MM.1S (cell line): Measurements from ENCODE around the gene EDAR.

Experiments used
- DNase-seq: peaks from one replicate; pipeline ENCODE4 v3.0.0-alpha.2; 2015
- H2AFZ ChIP-seq: fragments of 300-600 bp; sonication (generic); 2 replicates; pipeline ENCODE4 v1.6.0; 2016; ENCODE audit warnings: antibody characterized with exemption, low read length
- H3F3A ChIP-seq: fragments of 300-600 bp; sonication (generic); 2 replicates; pipeline ENCODE4 v1.6.1; 2016; ENCODE audit warnings: mild to moderate bottlenecking, antibody characterized with exemption, low read length, moderate library complexity, mixed read lengths; ENCODE audit not compliant: insufficient read depth
- H3K27ac ChIP-seq: fragments of 300-600 bp; sonication (generic); 2 replicates; pipeline ENCODE4 v1.5.1; 2016; ENCODE audit warnings: mild to moderate bottlenecking, low read length
- H3K27me3 ChIP-seq: fragments of 300-600 bp; sonication (generic); replicated peaks from 2 replicates; pipeline ENCODE4 v1.6.0; 2016; ENCODE audit warnings: low read length; ENCODE audit not compliant: insufficient read depth
- H3K36me3 ChIP-seq: fragments of 300-600 bp; sonication (generic); replicated peaks from 2 replicates; pipeline ENCODE4 v1.6.1; 2016; ENCODE audit warnings: mild to moderate bottlenecking, low read length, mixed read lengths; ENCODE audit not compliant: insufficient read depth
- H3K4me1 ChIP-seq: fragments of 300-600 bp; sonication (generic); 2 replicates; pipeline ENCODE4 v1.6.1; 2016; ENCODE audit warnings: low read length, mixed read lengths
- H3K4me2 ChIP-seq: fragments of 300-600 bp; sonication (generic); 2 replicates; pipeline ENCODE4 v1.6.0; 2016; ENCODE audit warnings: low read depth, low read length
- H3K4me3 ChIP-seq: fragments of 300-600 bp; sonication (generic); 2 replicates; pipeline ENCODE4 v1.5.1; 2016; ENCODE audit warnings: low read length, mixed read lengths
- H3K79me2 ChIP-seq: fragments of 300-600 bp; sonication (generic); 2 replicates; pipeline ENCODE4 v1.6.1; 2016; ENCODE audit warnings: mixed run types, low read length, mixed read lengths
- H3K9ac ChIP-seq: fragments of 300-600 bp; sonication (generic); 2 replicates; pipeline ENCODE4 v1.6.1; 2016; ENCODE audit warnings: low read length, mixed read lengths
- H3K9me2 ChIP-seq: fragments of 300-600 bp; sonication (generic); replicated peaks from 2 replicates; pipeline ENCODE4 v1.6.1; 2016; ENCODE audit warnings: mild to moderate bottlenecking, low read length, mixed read lengths; ENCODE audit not compliant: insufficient read depth
- H3K9me3 ChIP-seq: fragments of 300-600 bp; sonication (generic); replicated peaks from 2 replicates; pipeline ENCODE4 v1.6.1; 2016; ENCODE audit warnings: mild to moderate bottlenecking, low read length, mixed read lengths; ENCODE audit not compliant: insufficient read depth
- H4K20me1 ChIP-seq: fragments of 300-600 bp; sonication (generic); 2 replicates; pipeline ENCODE4 v1.6.1; 2016; ENCODE audit warnings: mild to moderate bottlenecking, low read length, moderate library complexity, mixed read lengths; ENCODE audit not compliant: insufficient read depth
- EZH2 ChIP-seq: fragments of 300-600 bp; sonication (generic); optimal IDR thresholded peaks from 2 replicates; pipeline ENCODE3; 2017; ENCODE audit warnings: low read depth, mild to moderate bottlenecking, antibody characterized with exemption, low read length, mixed read lengths
- EZH2phosphoT487 ChIP-seq: fragments of 300-600 bp; sonication (generic); IDR thresholded peaks from 2 replicates; pipeline ENCODE4 v1.6.1; 2018; ENCODE audit warnings: antibody characterized with exemption, low read length
- TF ChIP-seq, protein P1 (sequence below): fragments of 300-600 bp; sonication (generic); IDR thresholded peaks from 2 replicates; pipeline ENCODE4 v1.5.1; 2016; ENCODE audit warnings: antibody characterized with exemption, low read length, mixed read lengths

EDAR gene

DNA sequence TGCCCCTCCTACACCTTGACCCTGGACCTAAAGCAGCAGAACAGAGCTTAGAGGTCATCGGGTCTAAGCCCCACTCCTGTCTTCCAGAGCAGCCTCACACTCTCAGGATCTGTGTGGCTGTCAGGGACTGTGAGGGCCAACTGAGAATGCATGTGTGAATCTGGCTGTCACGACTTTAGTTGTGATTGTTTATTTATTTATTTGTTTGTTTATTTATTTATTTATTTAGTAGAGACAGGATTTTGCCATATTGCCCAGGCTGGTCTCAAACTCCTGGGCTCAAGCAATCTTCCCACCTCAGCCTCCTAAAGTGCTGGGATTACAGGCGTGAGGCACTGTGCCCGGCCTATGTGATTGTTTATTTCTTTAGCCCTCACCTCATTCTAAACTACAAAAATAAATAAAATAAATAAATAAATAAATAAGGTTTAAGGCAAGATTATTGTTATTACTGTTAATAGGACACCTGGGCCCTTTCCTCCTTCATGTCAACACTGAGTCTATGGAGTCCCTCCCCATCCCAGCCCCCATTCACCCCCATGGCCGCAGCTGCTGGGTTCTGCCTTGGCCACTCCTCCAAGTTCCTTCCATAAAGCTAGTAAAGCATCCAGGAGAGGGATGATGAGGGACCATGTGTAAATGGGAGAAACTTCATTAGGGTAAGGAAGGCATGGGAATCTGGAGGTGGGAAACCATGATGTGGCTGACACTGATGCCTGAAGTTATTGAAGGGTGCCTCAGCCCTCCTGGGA lies 39.9 kb upstream of the EDAR start:
- TF ChIP-seq, protein P1, sequence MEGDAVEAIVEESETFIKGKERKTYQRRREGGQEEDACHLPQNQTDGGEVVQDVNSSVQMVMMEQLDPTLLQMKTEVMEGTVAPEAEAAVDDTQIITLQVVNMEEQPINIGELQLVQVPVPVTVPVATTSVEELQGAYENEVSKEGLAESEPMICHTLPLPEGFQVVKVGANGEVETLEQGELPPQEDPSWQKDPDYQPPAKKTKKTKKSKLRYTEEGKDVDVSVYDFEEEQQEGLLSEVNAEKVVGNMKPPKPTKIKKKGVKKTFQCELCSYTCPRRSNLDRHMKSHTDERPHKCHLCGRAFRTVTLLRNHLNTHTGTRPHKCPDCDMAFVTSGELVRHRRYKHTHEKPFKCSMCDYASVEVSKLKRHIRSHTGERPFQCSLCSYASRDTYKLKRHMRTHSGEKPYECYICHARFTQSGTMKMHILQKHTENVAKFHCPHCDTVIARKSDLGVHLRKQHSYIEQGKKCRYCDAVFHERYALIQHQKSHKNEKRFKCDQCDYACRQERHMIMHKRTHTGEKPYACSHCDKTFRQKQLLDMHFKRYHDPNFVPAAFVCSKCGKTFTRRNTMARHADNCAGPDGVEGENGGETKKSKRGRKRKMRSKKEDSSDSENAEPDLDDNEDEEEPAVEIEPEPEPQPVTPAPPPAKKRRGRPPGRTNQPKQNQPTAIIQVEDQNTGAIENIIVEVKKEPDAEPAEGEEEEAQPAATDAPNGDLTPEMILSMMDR: no peak
- no peak for TF ChIP-seq EZH2
- H3K36me3 ChIP-seq: no peaks in the 10 kb centered on the region
- H3K4me3 ChIP-seq: no peak overlapping the region
- H2AFZ ChIP-seq: no peak overlapping the region
- no peak overlapping the region for H3K9ac ChIP-seq
- H3K4me1 ChIP-seq: no peaks in the 10 kb centered on the region
- H4K20me1 ChIP-seq: no peaks in the 10 kb centered on the region
- no peaks in the 10 kb centered on the region for H3K79me2 ChIP-seq
- H3K9me2 ChIP-seq: no peaks in the 10 kb centered on the region
- no peak for DNase-seq
- H3K9me3 ChIP-seq: no peaks in the 10 kb centered on the region
- H3F3A ChIP-seq: no peaks in the 10 kb centered on the region
- no peak overlapping the region for H3K27ac ChIP-seq
- no peak overlapping the region for H3K4me2 ChIP-seq
- H3K27me3 ChIP-seq: no peaks in the 10 kb centered on the region

DNA sequence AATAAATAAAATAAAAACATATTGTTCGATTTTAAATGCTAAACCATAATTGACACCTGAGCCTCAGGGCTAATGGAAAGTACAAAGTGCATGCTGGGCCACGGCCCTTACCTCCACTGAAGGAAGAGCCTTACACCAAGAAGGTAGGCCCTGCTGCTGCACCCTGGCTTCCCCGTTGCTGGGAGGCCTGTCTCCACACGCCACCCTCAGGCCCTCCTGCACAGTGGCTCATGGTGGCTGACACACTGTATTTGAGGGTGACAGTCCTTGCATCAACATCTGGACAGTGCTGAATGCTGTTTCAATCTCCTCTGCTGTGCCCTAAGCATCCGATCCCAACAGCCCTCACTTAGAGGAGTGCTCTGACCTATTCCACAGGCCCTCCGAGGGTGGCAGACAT lies 39.3 kb upstream of the EDAR start:
- Histone ChIP-seq H3K4me2 (no peak overlapping the region), H3F3A (no peaks in the 10 kb centered on the region), H3K4me1 (no peaks in the 10 kb centered on the region), H3K27ac (no peak overlapping the region), H3K36me3 (no peaks in the 10 kb centered on the region), H3K9ac (no peak overlapping the region), H3K9me3 (no peaks in the 10 kb centered on the region), H2AFZ (no peak overlapping the region), H3K9me2 (no peaks in the 10 kb centered on the region), H3K79me2 (no peaks in the 10 kb centered on the region), H3K27me3 (no peaks in the 10 kb centered on the region), H4K20me1 (no peaks in the 10 kb centered on the region), H3K4me3 (no peak overlapping the region)
- DNase-seq: no peak
- TF ChIP-seq, protein P1: no peak
- TF ChIP-seq EZH2 (no peak), EZH2phosphoT487 (no peak)

DNA sequence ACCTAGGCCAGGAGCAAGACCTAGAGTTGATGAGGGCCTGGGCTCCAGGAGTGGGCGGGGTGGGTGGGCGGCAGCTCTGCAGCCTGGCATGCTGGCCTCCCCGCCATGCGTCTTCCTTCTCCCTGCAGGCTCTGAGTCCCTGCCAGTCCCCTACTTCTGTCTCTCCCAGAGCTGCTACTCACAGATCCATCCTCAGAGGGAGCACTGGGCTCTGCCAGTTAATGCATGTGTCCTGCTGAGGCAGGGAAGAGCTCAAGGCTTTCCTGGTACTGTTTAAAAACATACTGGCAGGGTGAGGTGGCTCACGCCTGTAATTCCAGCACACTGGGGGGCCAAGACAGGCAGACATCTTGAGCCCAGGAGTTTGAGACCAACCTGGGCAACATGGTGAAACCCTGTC lies 38.7 kb upstream of the EDAR start:
- no peaks in the 10 kb centered on the region for H3F3A ChIP-seq
- DNase-seq: no peak
- no peaks in the 10 kb centered on the region for H3K79me2 ChIP-seq
- no peaks in the 10 kb centered on the region for H3K4me1 ChIP-seq
- H3K4me2 ChIP-seq: no peak overlapping the region
- H4K20me1 ChIP-seq: no peaks in the 10 kb centered on the region
- no peak overlapping the region for H3K9ac ChIP-seq
- H3K9me3 ChIP-seq: no peaks in the 10 kb centered on the region
- no peak overlapping the region for H3K27ac ChIP-seq
- H2AFZ ChIP-seq: no peak overlapping the region
- no peaks in the 10 kb centered on the region for H3K27me3 ChIP-seq
- no peak overlapping the region for H3K4me3 ChIP-seq
- no peak for TF ChIP-seq EZH2phosphoT487
- H3K36me3 ChIP-seq: no peaks in the 10 kb centered on the region
- no peaks in the 10 kb centered on the region for H3K9me2 ChIP-seq

DNA sequence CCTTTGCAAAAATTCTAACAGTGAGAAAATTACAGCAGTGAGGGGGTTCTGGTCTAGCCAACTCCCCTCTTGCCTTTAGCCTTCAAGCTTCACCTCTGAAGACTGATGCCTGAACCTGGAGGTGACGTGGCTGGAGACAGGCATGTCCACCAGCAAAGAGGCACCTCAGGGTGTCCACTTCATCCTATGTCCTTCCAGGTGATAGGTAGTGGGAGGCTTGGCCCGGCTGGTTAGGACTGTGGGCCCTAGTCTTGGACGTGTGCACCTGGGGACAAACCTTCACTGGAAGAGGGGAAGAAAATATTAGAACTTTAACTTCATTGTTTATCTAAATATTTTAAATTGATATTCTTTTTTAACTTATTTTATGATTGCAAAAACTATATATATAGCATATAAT lies 35.5 kb upstream of the EDAR start:
- no peak overlapping the region for H3K4me2 ChIP-seq
- no peak overlapping the region for H2AFZ ChIP-seq
- H3K27ac ChIP-seq: no peak overlapping the region
- no peaks in the 10 kb centered on the region for H3K36me3 ChIP-seq
- no peak overlapping the region for H3K9ac ChIP-seq
- H3K4me1 ChIP-seq: no peaks in the 10 kb centered on the region
- no peaks in the 10 kb centered on the region for H3K9me2 ChIP-seq
- DNase-seq: no peak
- H3K9me3 ChIP-seq: no peaks in the 10 kb centered on the region
- no peaks in the 10 kb centered on the region for H3K79me2 ChIP-seq
- no peaks in the 10 kb centered on the region for H3F3A ChIP-seq
- TF ChIP-seq, protein P1: no peak
- no peak for TF ChIP-seq EZH2
- no peak for TF ChIP-seq EZH2phosphoT487
- H4K20me1 ChIP-seq: no peaks in the 10 kb centered on the region
- no peaks in the 10 kb centered on the region for H3K27me3 ChIP-seq
- H3K4me3 ChIP-seq: no peak overlapping the region
